Fibroblast of skin of right quadriceps (primary cell): ENCODE data around the gene LIN37.
"Not testable (repeated sequence)": the region's sequence is repeated elsewhere in the genome, so short reads cannot be mapped to it uniquely, and the experiment has no call there.

Experiments
- DNase-seq: peaks from one replicate; pipeline ENCODE4 v3.0.0-alpha.2; 2013

Gene LIN37

DNA sequence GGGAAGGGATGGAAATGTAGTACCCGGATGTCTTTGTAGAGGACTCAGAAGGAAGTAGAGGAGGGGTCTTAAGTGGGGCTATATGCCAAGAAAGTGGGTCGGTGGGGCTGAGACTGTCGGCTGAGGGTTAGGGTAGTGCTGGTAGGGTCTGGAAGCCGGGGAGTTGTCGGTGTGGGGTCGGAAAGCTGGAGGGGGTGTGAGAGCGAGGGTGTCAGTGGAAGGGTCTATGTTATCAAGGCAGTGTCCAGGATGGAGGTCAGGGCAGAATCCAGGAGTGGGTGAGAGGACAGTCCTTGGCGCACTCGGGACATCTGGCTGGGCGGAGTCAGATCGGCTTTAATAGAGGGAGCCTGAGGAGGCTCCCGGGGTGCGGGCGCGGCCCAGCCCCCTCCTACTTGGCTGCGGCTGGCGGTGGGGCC lies 6.8 kb downstream of the LIN37 start:
- no peak for DNase-seq

GRCh38 chr19:35755550-35756376 lies 7.4 kb downstream of the LIN37 start:
- peak; percentile 51 for DNase-seq

GRCh38 chr19:35756377-35757230 lies 8.2 kb downstream of the LIN37 start, which contains the start of gene HSPB6:
TSS of gene HSPB6 (minus strand) at chr19:35757029. CDS start at chr19:35757008, 21 bp downstream.
- peak; percentile 74 for DNase-seq

DNA sequence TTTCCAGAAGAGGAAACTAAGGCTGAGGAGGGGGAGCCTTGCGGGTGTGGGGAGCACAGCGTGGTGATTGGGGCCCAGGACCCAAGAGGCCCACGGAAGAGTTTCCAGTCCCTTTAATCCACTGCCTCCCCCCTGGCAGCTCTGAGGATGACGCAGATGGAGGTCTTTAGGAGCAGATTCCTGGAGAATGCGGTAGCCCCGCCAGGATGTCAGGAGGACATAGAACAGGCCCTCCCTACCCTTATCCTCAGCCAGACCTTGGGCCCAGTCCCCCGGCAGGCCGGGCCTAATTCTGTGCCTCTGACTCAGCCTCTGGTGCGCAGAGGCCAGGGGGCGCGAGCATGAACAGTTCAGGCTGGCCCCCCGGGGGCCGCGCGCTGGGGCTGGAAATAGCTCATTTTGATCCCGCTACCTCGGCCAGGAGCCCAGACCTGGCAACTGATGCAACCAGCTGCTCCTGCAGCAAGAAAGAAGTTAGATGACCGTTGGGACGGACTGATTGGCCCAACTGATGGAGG lies 8.9 kb downstream of the LIN37 start:
- DNase-seq = peak; percentile 96

- peak; percentile 100 for DNase-seq
Measured at GRCh38 chr19:35757749-35758608, 9.6 kb downstream of the LIN37 start, which contains the start of gene PROSER3. TSS of gene PROSER3 (plus strand) at chr19:35758176. CDS start at chr19:35758216, 40 bp downstream.

GRCh38 chr19:35759697-35760096 lies 11.3 kb downstream of the LIN37 start:
- DNase-seq = no peak

GRCh38 chr19:35760711-35761349 lies 12.5 kb downstream of the LIN37 start:
- DNase-seq = no peak

GRCh38 chr19:35764432-35765315 lies 16.3 kb downstream of the LIN37 start:
- no peak for DNase-seq

GRCh38 chr19:35766571-35767104 lies 18.3 kb downstream of the LIN37 start:
- DNase-seq = no peak

GRCh38 chr19:35767288-35768081 lies 19.1 kb downstream of the LIN37 start:
- no peak for DNase-seq

GRCh38 chr19:35768082-35768421 lies 19.7 kb downstream of the LIN37 start:
- DNase-seq = no peak

DNA sequence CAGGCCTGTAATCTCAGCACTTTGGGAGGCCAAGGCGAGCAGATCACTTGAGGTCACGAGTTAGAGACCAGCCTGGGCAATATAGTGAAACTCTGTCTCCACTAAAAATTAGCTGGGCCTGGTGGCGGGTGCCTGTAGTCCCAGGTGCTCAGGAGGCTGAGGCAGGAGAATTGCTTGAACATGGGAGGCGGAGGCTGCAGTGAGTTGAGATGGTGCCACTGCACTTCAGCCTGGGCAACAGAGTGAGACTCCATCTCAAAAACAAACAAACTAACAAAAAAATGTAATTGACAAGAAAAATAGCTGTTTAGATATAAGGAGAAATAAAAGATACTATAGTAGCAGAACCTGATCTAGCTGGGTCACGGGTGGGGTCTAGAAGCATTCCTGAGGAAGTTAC lies 24.0 kb downstream of the LIN37 start:
- not testable (repeated sequence) for DNase-seq

GRCh38 chr19:35773020-35773806 lies 24.8 kb downstream of the LIN37 start:
- DNase-seq = no peak

- DNase-seq = no peak
Measured at GRCh38 chr19:35774274-35775045, 26.1 kb downstream of the LIN37 start.

GRCh38 chr19:35775046-35775297 lies 26.6 kb downstream of the LIN37 start:
- no peak for DNase-seq

DNA sequence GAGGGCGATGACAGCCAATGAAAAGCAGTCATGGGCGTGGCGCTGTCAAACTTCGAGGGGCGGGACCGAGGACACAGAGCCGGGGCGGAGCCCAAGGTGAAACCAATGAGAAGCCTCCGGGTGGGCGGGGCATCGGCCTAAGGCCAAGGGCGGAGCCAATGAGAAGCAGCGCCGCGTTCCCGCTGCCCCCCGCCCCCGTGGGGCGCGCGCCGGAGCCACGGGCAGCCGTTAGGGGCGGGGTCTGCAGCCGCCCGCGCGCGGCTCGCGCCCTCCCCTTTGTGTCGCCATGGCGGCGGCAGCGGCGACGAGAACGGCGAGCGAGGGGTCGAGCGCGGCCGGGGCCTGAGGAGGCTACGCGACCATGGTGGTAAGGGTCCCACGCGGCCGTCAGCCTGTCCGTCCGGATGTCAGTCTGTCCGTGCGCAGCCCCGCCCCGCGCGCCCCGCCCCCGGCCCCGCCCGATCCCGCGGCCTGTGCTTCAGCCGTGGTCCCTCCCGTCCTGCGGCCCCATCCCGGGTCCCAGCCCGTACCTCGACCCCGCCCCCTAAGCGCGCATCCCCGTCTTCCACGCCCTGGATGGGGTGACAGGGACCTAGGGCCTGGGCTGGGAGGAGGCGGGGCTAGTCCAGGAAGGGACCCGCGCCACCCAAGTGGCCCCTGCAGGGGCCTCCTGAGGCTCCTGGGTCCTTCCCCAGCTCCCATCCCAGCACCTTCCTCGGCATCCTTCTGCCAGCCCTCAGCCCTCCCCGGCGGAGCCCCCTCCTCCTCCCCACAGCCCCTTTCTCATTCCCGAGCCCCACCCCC lies 27.1 kb downstream of the LIN37 start, which contains the start of gene ARHGAP33:
Gene ARHGAP33 (plus strand): TSS at position 267 of the 804 bp plus-strand sequence. CDS start 95 bp downstream, at position 362.
- DNase-seq = peak; percentile 96

GRCh38 chr19:35776102-35776788 lies 27.9 kb downstream of the LIN37 start:
- DNase-seq = no peak
